Gastrocnemius medialis (tissue), 4 donors: ENCODE results near the gene AGAP6. TPM values are rescaled to one million over a fixed set of nuclear protein-coding genes. Genes with fewer than 3 reads are reported as not detected.
A peak's percentile ranks its signal among the peaks of the same experiment; 100 is the strongest.
"Not testable (repeated sequence)": the region's sequence is repeated elsewhere in the genome, so short reads cannot be mapped to it uniquely, and the experiment has no call there.

Experiments
- ATAC-seq, 2 donors: fragments of 150-250 bp; one replicate each; pipeline ENCODE4 v1.9.1; 2016
- DNase-seq, 2 donors: peaks; one replicate each; pipeline ENCODE4 v3.0.0-alpha.2; 2019
- H3K27ac ChIP-seq, 4 donors: fragments of 200-600 bp; sonication (generic); 1 replicate in 1 of 4; 2 replicates in 3 of 4; pipeline ENCODE4 v1.5.1; 2016 to 2018; ENCODE audit warnings: mild to moderate bottlenecking in 2 of 4, moderate library complexity in 1 of 4
- H3K27me3 ChIP-seq, 3 donors: fragments of 200-600 bp; sonication (generic) in 2 of 3; 1 replicate in 1 of 3; 2 replicates in 2 of 3; pipeline versions ENCODE4 v1.5.1 to v1.6.0; 2016 to 2019; ENCODE audit warnings: mild to moderate bottlenecking in 1 of 3, moderate library complexity in 1 of 3
- H3K36me3 ChIP-seq, 2 donors: fragments of 200-600 bp; sonication (generic) in 1 of 2; one replicate each; pipeline ENCODE4 v1.5.1; 2017 to 2018
- H3K4me1 ChIP-seq, 2 donors: fragments of 200-600 bp; sonication (generic) in 1 of 2; one replicate each; pipeline ENCODE4 v1.5.1; 2016 to 2017; ENCODE audit warnings: mild to moderate bottlenecking in 2 of 2
- H3K4me3 ChIP-seq, 4 donors: fragments of 200-600 bp; sonication (generic) in 3 of 4; 1 replicate in 1 of 4; 2 replicates in 3 of 4; pipeline ENCODE4 v1.5.1; 2016 to 2019; ENCODE audit warnings: mild to moderate bottlenecking in 2 of 4
- H3K9me3 ChIP-seq, 3 donors: fragments of 200-600 bp; sonication (generic) in 2 of 3; 1 replicate in 1 of 3; 2 replicates in 2 of 3; pipeline ENCODE4 v1.5.1; 2016 to 2019
- POLR2A ChIP-seq, 2 donors: fragments of 450-650 bp; IDR thresholded peaks; one replicate each; pipeline ENCODE4 v1.6.1; 2017; ENCODE audit warnings: antibody characterized with exemption in 2 of 2, mild to moderate bottlenecking in 2 of 2, moderate library complexity in 2 of 2
- in situ Hi-C, 4 donors: fragments of 200-750 bp; cut with MboI; loops; one replicate each; pipeline versions ENCODE4 v1.15.0 to v1.8.0; 2017; ENCODE audit warnings: low sequenced_read_pairs in 4 of 4
- intact Hi-C: fragments of 100-400 bp; cut with DNase I; formaldehyde crosslinking; loops from one replicate; pipeline ENCODE4 v1.15.1; 2023; ENCODE audit warnings: low total_unique reads
- total RNA-seq, 4 donors: library from RNA; depleted of rRNA; stranded (reverse); fragments of >200 nt; gene quantifications; one replicate each; pipeline versions ENCODE4 v1.1.0 to v1.2.3, GENCODE V29; 2016

AGAP6 gene
- total RNA-seq: 10 to 100 TPM in 1 of 4 donors, 1 to 10 TPM in 3; 2.9 to 13.0 (median 5.0) TPM

GRCh38 chr10:49988376-49988775, at the start of gene AGAP6:
TSS of gene AGAP6 (plus strand) at chr10:49988406. CDS start at chr10:49988716, 310 bp downstream.
- intact Hi-C loops, H3K27me3 ChIP-seq, H3K9me3 ChIP-seq, in situ Hi-C loops, H3K27ac ChIP-seq, ATAC-seq, H3K4me1 ChIP-seq, H3K36me3 ChIP-seq, DNase-seq, H3K4me3 ChIP-seq: not testable (repeated sequence)

- Histone ChIP-seq H3K4me1 (peaks cover 25 to 26% of the 10 kb centered on the region in 2 donors), H3K4me3 (peak within 1 kb of the TSS; percentile 84 to 91 (median 88)), H3K27ac (peak within 1 kb of the TSS; percentile 91 to 93 (median 92))
- H3K9me3 ChIP-seq, in situ Hi-C loops, H3K27me3 ChIP-seq, H3K36me3 ChIP-seq: not testable (repeated sequence)
- intact Hi-C loops: loop anchor here (5.0 kb wide), 1 partner anchor 681 kb away; the partner anchor contains the start of gene SGMS1
- peak; percentile 62 to 78 for TF ChIP-seq POLR2A (IDR thresholded peaks at IDR 0.05)
- ATAC-seq (peak; percentile 93 to 94), DNase-seq (peak; percentile 58 to 75)
Measured at GRCh38 chr10:49941447-49942338, 46.5 kb upstream of the AGAP6 start, which contains the start of the genes PARG and TIMM23B. TSS of gene PARG (minus strand) at chr10:49942027. CDS start at chr10:49941725, 302 bp downstream. TSS of gene TIMM23B (plus strand) at chr10:49942053. CDS start at chr10:49942195, 142 bp downstream.

DNA sequence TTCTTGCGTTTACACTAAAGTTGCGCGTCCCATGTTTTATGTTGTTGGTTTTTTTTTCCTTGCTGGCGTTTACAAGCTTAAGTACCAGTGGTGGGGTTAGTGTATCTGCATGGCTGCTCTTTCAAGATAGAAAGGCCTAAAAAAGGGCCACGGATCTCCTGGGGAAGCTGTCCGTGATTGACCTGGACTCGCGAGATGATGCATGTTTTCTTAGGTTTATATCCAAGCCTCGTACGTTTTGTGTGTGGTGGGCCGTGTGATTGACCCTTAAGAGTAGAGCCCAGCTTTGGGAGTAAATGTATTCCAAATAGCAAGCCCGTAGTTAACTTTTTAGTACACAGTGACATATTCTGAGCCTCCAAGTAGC, 45.9 kb upstream of the AGAP6 start:
- Histone ChIP-seq H3K27ac (peak overlapping the region; percentile 91 to 93 (median 92)), H3K4me3 (peak overlapping the region; percentile 84 to 91 (median 88)), H3K4me1 (peaks cover 25 to 26% of the 10 kb centered on the region in 2 donors)
- H3K27me3 ChIP-seq, DNase-seq, in situ Hi-C loops, H3K9me3 ChIP-seq, H3K36me3 ChIP-seq: not testable (repeated sequence)
- intact Hi-C loops: loop anchor here (5.0 kb wide), 1 partner anchor 680 kb away; the partner anchor contains the start of gene SGMS1
- peak; percentile 21 to 26 for ATAC-seq

DNA sequence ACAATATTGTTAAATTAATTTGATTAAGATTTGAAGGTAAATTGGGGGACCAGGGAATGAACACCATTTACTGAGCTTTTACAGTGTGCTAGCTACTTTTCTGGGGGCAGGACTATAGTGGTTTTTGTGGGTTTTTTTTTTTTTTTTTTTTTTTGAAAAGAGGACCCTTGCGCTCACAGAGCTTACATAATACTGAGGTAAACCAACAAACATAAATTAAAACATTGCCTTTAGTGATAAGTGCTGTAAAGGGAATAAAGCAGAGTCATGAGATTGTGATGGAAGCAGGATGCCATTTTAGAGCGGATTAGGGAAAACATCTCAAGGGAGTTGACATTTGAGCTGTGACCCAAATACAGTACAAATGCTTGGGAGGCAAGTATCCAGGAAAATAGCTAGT, 44.6 kb upstream of the AGAP6 start:
- intact Hi-C loops: loop anchor here (5.0 kb wide), 1 partner anchor 679 kb away; the partner anchor contains the start of gene SGMS1
- ATAC-seq, H3K4me3 ChIP-seq, H3K36me3 ChIP-seq, H3K9me3 ChIP-seq, in situ Hi-C loops, H3K27me3 ChIP-seq, DNase-seq: not testable (repeated sequence)
- Histone ChIP-seq H3K27ac (peak overlapping the region in 2 of 4 donors; percentile 18 to 38), H3K4me1 (peaks cover 26 to 28% of the 10 kb centered on the region in 2 donors)

GRCh38 chr10:49948142-49948541, 40.1 kb upstream of the AGAP6 start:
- H3K27ac ChIP-seq: peak overlapping the region; percentile 77 to 90 (median 81)
- peak; percentile 100 for ATAC-seq
- H3K4me3 ChIP-seq, H3K36me3 ChIP-seq, intact Hi-C loops, H3K27me3 ChIP-seq, H3K9me3 ChIP-seq, in situ Hi-C loops, DNase-seq: not testable (repeated sequence)
- H3K4me1 ChIP-seq: peaks cover 9 to 16% of the 10 kb centered on the region in 2 donors

GRCh38 chr10:49948737-49949136, 39.5 kb upstream of the AGAP6 start:
- H3K9me3 ChIP-seq, H3K4me1 ChIP-seq, H3K4me3 ChIP-seq, H3K27me3 ChIP-seq, in situ Hi-C loops, H3K36me3 ChIP-seq, DNase-seq, intact Hi-C loops: not testable (repeated sequence)
- H3K27ac ChIP-seq: peak overlapping the region; percentile 77 to 90 (median 81)
- peak; percentile 49 to 64 for ATAC-seq

- H3K27ac ChIP-seq, H3K9me3 ChIP-seq, DNase-seq, intact Hi-C loops, H3K27me3 ChIP-seq, ATAC-seq, in situ Hi-C loops, H3K4me1 ChIP-seq, H3K4me3 ChIP-seq: not testable (repeated sequence)
- peaks cover 0 to 25% of the 10 kb centered on the region in 2 donors for H3K36me3 ChIP-seq
Measured at GRCh38 chr10:49952006-49952405, 36.2 kb upstream of the AGAP6 start.

GRCh38 chr10:49953122-49953521, 35.1 kb upstream of the AGAP6 start:
- H3K27ac ChIP-seq, H3K4me1 ChIP-seq, ATAC-seq, intact Hi-C loops, H3K27me3 ChIP-seq, in situ Hi-C loops, DNase-seq, H3K4me3 ChIP-seq, H3K9me3 ChIP-seq: not testable (repeated sequence)
- peaks cover 0 to 22% of the 10 kb centered on the region in 2 donors for H3K36me3 ChIP-seq

DNA sequence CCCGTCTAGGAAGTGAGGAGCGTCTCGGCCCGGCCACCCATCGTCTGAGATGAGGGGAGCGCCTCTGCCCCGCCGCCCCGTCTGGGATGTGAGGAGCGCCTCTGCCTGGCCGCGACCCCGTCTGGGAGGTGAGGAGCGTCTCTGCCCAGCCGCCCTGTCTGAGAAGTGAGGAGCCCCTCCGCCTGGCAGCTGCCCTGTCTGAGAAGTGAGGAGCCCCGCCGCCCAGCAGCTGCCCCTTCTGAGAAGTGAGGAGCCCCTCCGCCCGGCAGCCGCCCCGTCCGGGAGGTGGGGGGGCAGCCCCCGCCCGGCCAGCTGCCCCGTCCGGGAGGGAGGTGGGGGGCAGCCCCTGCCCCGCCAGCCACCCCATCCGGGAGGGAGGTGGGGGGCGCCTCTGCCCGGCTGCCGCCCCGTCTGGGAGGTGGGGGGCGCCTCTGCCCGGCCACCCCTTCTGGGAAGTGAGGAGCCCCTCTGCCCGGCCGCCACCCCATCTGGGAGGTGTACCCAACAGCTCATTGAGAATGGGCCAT, 17.8 kb upstream of the AGAP6 start:
- H3K36me3 ChIP-seq, ATAC-seq, H3K9me3 ChIP-seq, H3K27ac ChIP-seq, in situ Hi-C loops, H3K4me3 ChIP-seq, DNase-seq, H3K4me1 ChIP-seq, H3K27me3 ChIP-seq, intact Hi-C loops: not testable (repeated sequence)

DNA sequence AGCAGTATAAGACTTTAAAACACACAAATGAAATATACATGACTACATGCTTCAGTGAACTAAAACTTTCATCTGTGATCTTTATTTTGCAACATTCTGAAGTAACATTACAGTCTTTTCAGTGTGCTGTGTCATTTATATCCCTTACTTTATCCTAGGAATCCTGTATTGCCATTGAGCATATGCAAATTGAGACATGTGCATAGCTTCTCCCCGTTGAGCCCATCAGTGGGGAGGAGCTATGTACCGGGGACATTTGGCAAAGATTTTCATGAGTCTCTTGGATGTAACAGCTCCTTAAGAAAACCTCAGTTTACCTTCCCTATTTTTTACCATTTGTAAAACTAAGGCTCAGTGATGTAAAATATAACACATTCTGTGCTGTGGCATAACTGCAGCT, 16.7 kb upstream of the AGAP6 start:
- in situ Hi-C loops, ATAC-seq: not testable (repeated sequence)

DNA sequence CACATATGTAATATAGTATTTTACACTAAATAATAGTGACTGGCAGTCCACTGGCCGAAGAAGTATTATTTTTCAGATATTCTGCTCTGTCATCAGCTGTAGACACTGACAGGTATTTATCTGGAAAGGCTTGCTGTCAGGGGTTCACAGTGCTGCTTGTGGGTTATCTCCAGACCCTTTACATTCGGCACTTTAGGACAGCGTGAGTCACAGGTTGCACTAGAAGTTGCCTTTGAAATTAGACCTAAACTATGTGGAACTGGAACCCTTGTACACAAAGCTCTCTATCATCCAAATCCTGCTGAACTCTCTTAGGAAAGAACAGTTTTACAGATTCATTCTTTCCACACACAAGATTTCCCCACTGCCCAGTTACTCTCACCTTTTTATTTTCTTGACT, 16.1 kb upstream of the AGAP6 start:
- ATAC-seq: peak in 1 of 2 donors; percentile 61
- H3K27me3 ChIP-seq, H3K4me3 ChIP-seq, in situ Hi-C loops, intact Hi-C loops, H3K36me3 ChIP-seq, DNase-seq, H3K4me1 ChIP-seq, H3K9me3 ChIP-seq, H3K27ac ChIP-seq: not testable (repeated sequence)

More for the DNA sequence above, 16.7 kb upstream of the AGAP6 start:
- H3K27me3 ChIP-seq, DNase-seq, H3K27ac ChIP-seq, intact Hi-C loops, H3K9me3 ChIP-seq, H3K36me3 ChIP-seq, H3K4me1 ChIP-seq, H3K4me3 ChIP-seq: not testable (repeated sequence)
